Measurements from ENCODE around the gene MED10.

GRCh38 chr5:6408260-6408596 is 29.9 kb upstream of the MED10 start:
- TF ChIP-seq CTCF (IDR thresholded peaks at IDR 0.05) (no peak), POLR2A (IDR thresholded peaks at IDR 0.05) (no peak), POLR2AphosphoS5 (IDR thresholded peaks at IDR 0.05) (no peak), EP300 (IDR thresholded peaks at IDR 0.05) (no peak)
